Measurements from ENCODE around the gene APOLD1. TPM values are rescaled to one million over a fixed set of nuclear protein-coding genes. Genes with fewer than 3 reads are reported as not detected.
"Not testable (repeated sequence)": the region's sequence is repeated elsewhere in the genome, so short reads cannot be mapped to it uniquely, and the experiment has no call there.

Gene APOLD1
- polyA plus RNA-seq (ENCODE audit: insufficient read length) = 12.1 TPM
- long read RNA-seq, donor 1, full-length matches to known transcripts = 2 of 23 reads
- long read RNA-seq, donor 1, partial matches to known transcripts = 21 of 23 reads
- long read RNA-seq, donor 1, other reads (novel, unspliced or antisense) = 0 of 23 reads
- long read RNA-seq, donor 2, full-length matches to known transcripts = 1 of 1 reads
- long read RNA-seq, donor 2, partial matches to known transcripts = 0 of 1 reads
- long read RNA-seq, donor 2, other reads (novel, unspliced or antisense) = 0 of 1 reads
- long read RNA-seq, donor 3, full-length matches to known transcripts = 2 of 2 reads
- long read RNA-seq, donor 3, partial matches to known transcripts = 0 of 2 reads
- long read RNA-seq, donor 3, other reads (novel, unspliced or antisense) = 0 of 2 reads
- long read RNA-seq, donor 4 = 0 reads
- long read RNA-seq, donor 5, full-length matches to known transcripts = 2 of 15 reads
- long read RNA-seq, donor 5, partial matches to known transcripts = 13 of 15 reads
- long read RNA-seq, donor 5, other reads (novel, unspliced or antisense) = 0 of 15 reads
- long read RNA-seq, donor 6, full-length matches to known transcripts = 2 of 22 reads
- long read RNA-seq, donor 6, partial matches to known transcripts = 20 of 22 reads
- long read RNA-seq, donor 6, other reads (novel, unspliced or antisense) = 0 of 22 reads
- long read RNA-seq, donor 7, partial matches to known transcripts = 5 of 6 reads
- long read RNA-seq, donor 7, other reads (novel, unspliced or antisense) = 0 of 6 reads
- long read RNA-seq, donor 8, full-length matches to known transcripts = 2 of 2 reads
- long read RNA-seq, donor 8, partial matches to known transcripts = 0 of 2 reads
- long read RNA-seq, donor 8, other reads (novel, unspliced or antisense) = 0 of 2 reads

DNA sequence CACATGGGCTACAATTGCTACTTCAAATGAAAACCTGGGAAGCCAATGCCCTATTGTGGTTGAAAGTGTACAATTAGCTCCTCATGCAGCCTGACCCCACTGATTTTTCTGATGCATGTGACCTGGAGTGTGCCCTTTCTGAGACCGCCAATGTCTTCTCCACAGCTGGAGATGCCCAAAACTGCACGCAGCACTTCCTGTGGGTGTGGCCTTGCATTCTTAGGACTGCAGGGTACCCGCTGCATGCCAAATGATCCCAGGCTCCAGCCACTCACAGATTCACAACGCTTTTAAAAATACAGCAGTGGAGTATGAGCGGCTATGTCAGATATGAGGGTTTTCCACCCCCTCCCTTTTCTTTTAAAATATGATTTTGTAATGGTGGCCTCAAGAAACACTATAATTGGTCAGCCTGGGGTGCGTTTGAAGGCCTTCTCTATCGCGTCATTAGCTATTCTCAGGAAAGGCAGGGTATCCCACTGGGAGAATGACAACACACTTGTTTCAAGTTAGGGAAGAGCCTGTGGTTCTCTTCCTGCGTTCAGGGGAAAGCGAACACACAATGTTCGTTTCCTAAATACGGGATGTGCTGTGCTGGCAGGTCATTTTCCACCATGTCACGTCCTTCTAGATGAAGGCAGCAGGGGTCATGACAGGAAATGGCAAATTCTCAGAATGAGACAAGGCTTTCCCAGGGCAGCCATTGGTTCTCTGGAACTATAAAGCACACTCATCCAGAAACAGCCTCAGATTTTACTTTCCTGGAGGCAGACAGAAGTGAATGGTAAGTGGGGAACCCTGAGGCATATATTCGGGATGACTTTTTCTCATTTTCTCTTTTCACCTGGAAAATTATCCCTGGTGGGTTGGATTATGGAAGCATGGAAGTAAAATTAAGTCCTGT lies at the start of gene APOLD1:
Gene APOLD1, plus strand, starts transcription at position 749 of the 904 bp plus-strand sequence. Its CDS starts 33 bp downstream, at position 782.
- DNase-seq = no peak

DNA sequence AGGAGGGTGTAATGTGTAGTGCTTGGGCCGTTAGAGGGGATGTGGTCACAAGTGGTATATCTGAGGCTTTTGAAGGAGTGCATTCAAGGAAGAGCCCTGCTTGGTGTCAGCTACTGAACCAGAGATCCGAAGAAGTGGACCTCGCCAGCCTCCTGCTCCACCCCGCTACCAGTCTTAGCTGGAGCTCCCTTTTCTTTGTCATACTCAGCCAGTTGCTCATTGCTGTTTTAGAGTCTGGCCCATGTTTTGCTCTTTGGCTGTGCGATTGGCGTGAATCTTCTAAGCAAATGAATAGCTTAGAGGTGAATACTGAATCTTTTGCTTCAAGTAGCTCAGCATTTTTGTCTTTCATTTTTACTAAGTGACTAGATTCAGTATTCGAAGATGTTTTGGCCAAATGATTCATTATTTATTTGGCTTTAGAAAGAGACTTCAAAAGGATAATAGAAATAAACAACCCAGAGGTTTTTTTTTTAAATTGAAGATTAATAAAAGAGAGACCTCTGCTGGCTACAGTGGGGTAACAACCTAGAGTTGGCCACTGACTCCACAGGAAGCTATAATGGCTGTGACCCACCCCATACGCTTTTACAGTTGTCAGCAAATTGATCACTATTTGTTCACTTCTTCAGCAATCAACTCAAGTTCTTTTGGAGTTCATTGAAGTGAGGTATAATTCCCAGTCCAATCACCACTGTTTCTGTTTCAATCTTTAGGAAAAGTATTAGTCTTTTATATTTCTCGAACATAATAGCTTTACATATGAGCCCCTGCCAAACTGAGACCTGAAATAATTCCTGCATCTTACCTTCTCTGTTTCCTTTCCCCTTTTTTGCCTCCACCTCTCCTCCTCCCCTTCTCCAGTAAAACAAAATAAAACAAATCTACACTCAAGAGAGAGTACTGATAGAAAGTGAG lies 48.4 kb upstream of the APOLD1 start:
- DNase-seq = no peak

DNA sequence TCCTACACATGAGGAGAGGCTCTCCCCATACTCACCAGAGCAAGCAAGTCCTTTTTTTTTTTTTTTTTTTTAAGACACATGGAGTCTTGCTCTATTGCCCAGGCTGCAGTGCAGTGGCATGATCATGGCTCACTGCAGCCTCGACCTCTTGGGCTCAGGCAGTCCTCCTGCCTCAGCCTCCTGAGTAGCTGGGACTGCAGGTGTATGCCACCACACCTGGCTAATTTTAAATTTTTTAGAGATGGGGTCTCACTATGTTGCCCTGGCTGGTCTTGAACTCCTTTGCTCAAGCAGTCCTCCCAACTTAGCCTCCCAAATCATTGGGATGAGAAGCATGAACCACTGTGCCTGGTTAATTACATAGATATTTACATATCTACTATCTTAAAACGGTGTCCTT lies 47.3 kb upstream of the APOLD1 start:
- DNase-seq = not testable (repeated sequence)

DNA sequence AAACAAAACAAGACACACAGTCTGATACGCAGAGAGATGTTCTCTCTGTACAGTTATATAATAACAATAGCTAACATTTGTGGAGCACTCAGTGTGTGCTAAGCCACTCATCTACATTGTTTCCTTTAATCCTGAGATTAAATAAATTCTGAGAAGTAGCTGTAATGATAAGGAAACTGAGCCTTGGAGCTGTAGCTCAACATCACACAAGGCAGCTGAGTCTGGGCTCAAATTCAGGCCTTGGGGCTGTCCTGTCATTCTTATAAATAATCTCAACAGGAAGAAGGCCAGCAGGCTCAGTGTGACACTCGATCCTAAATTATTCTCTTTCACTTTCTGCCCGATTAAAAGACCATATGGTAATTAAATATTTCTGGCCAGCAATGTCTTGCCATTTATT lies 43.8 kb upstream of the APOLD1 start:
- no peak for DNase-seq

DNA sequence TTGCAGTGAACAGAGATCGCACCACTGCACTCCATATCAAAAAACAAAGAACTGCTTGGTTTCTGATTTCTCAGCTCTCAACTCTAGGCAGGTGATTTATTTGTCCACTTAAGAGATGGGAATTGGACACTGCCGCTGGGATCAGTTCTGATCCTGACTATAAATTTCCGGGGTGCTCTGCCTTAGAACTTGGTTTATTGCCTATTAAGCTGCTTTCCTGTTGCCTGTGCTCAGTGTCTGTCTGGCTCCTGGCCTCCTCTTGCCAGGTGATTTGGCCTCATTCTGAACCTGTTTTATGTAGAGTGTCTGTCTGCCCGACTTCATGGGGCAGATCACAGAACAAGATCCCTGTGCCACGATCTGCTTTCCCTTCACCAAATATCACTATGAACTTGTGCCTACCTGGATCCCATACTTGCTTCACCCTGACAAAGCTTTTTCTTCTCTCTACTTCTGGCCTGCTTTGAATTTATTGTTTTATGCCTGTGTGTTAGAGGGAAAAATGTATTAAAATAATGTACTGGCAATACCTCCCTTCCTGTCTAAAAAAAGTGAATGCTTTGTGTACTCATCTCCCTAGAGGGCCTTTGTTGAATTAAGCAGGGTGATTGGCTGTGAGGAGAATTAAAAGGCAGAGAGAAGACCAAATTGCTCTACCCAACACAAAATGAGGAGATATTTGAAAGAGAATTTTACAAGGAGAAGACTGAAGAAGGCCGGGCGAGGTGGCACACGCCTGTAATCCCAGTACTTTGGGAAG lies 40.7 kb upstream of the APOLD1 start:
- no peak for DNase-seq

- DNase-seq = no peak
These were observed 39.8 kb upstream of the APOLD1 start for GRCh38 chr12:12745576-12746211.

- no peak for DNase-seq
These were observed 38.2 kb upstream of the APOLD1 start for GRCh38 chr12:12747278-12747677.

GRCh38 chr12:12748044-12748443 lies 37.4 kb upstream of the APOLD1 start:
- DNase-seq = no peak

- no peak for DNase-seq
These were observed 36.0 kb upstream of the APOLD1 start for GRCh38 chr12:12749433-12749832.

- DNase-seq = no peak
These were observed 29.5 kb upstream of the APOLD1 start for GRCh38 chr12:12755923-12756322.

DNA sequence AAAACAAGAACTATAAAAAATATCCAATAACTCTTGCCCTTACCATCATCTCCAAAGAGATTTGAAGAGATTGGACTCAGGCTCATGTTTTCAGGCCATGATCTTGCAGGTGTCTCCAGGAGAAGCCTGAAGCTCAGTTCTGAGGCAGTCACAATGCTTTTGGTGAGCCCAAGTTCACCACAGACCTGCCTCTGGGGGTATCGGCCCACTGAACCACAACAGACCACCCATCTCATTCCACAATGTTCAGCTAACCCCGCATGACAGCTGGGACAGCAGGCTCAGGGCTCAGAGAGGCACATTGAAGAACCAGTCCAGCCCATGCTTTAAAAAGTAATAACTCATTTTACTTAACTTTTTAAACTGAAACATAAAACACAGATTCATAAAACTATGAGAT lies 28.3 kb upstream of the APOLD1 start:
- no peak for DNase-seq

DNA sequence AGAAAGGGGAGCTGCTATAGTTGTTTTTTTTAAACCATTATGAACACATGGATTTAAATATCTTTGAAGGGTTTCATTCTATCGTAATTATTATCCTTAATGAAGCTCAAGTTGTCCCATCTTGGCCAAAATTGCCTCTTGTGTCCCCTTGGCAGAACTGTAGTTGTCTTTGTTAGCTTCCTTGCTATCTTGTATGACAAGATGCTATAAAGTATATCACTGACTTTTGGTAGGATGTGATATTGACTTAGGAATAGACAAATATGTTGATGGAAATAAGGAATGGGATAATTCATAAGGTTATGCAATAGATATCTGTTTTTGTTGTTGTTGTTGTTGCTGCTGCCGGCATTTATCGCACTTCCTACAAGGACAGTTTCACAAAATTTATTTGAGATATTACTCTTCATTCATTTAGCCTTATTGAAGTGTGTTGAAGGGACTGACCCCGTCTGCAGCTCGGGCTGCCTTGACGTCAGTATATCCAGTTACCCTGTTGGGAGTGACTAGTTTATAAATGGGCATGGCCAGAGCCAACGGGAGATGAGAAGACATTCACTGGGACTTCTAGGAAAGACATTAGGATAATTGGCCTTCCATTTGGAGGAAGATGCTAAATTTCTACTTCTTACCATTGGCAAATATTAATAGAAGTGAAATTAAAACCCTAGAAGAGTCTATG lies 26.1 kb upstream of the APOLD1 start:
- DNase-seq = no peak

- no peak for DNase-seq
These were observed 20.6 kb upstream of the APOLD1 start for GRCh38 chr12:12764824-12765223.

GRCh38 chr12:12770262-12770661 lies 15.2 kb upstream of the APOLD1 start:
- no peak for DNase-seq

DNA sequence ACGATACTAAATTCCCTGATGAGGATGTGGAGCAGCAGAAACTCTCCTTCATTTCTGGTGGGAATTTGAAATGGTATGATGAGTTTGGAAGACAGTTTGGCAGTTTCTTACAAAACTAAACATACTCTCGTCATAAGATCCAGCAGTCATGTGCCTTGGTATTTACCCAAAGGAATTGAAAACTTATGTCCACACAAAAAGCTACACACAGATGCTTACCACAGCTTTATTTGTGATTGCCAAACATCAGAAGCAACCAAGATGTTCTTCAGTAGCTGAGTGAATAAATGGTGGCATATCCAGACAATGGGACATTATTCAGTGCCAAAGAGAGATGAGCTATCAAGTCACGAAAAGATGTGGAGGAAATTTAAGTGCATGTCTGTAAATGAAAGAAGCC lies 10.7 kb upstream of the APOLD1 start:
- no peak for DNase-seq

DNA sequence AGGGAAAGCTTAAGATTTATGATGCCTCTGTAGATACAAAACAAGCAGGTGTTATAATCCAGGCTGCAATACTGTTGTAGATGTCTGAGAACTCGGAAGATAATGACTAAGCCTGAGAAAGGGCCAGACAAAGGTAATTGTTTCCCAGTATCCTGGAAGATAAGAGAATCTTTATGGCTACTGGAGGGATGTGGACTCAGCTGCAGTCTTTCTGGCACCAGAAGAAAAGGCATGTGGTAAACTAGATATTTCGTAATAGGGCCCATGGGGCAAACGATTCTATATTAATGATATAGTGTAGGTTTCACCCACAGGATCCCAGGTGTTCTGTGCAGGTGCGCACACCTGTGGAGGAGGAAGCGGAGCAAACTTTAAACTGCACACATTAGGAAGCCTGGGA lies 9.2 kb upstream of the APOLD1 start:
- no peak for DNase-seq

GRCh38 chr12:12777092-12777491 lies 8.4 kb upstream of the APOLD1 start:
- DNase-seq = no peak

- DNase-seq = no peak
These were observed 6.5 kb upstream of the APOLD1 start for GRCh38 chr12:12779007-12779406.

DNA sequence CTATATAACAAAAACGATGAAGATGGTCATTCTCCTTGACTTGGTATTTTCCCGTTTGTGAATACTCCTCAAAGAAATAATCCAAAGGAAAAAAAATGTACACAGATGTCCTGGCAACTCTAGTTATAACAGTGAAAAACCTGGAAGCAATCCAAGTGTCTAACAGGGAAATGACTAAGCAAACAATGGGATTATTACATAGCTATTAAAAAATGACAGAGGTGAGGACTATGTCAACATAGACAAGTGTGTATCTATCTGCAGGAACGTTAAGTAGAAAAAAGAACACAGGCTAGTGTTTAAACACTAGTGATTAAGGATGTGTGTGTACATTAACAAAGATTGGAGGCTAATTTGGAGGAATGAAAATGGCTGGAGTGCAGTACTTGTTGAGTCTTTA lies 5.9 kb upstream of the APOLD1 start:
- DNase-seq = no peak
